Ascending aorta (tissue), 2 donors: ENCODE data around the gene NINJ1. TPM values are rescaled to one million over a fixed set of nuclear protein-coding genes. Genes with fewer than 3 reads are reported as not detected.

Experiments used
- DNase-seq, 2 donors: peaks; one replicate each; pipeline ENCODE4 v3.0.0-alpha.2; 2019; ENCODE audit warnings: low spot score in 2 of 2
- H3K27ac ChIP-seq, 2 donors: fragments of 200-600 bp; sonication (generic); one replicate each; pipeline ENCODE4 v1.5.1; 2016 to 2017; ENCODE audit warnings: mild to moderate bottlenecking in 1 of 2
- H3K27me3 ChIP-seq: fragments of 200-600 bp; sonication (generic); one replicate; pipeline ENCODE4 v1.5.1; 2017
- H3K36me3 ChIP-seq, 2 donors: fragments of 200-600 bp; sonication (generic); one replicate each; pipeline ENCODE4 v1.5.1; 2016
- H3K4me1 ChIP-seq, 2 donors: fragments of 200-600 bp; sonication (generic); one replicate each; pipeline ENCODE4 v1.5.1; 2016 to 2017; ENCODE audit warnings: mild to moderate bottlenecking in 1 of 2
- H3K4me3 ChIP-seq, 2 donors: fragments of 200-600 bp; sonication (generic); one replicate each; pipeline ENCODE4 v1.5.1; 2016 to 2017; ENCODE audit warnings: mild to moderate bottlenecking in 1 of 2
- H3K9me3 ChIP-seq, 2 donors: fragments of 200-600 bp; sonication (generic); one replicate each; pipeline ENCODE4 v1.5.1; 2016
- intact Hi-C: fragments of 100-400 bp; cut with DNase I; formaldehyde crosslinking; loops from one replicate; pipeline ENCODE4 v1.15.1; 2023
- total RNA-seq: library from RNA; depleted of rRNA; stranded (reverse); fragments of >200 nt; gene quantifications from one replicate; pipeline ENCODE4 v1.1.0, GENCODE V29; 2016
- TF ChIP-seq, protein P1 (sequence below), 3 experiments: fragments of 200-600 bp in 2 of 3; fragments of 450-650 bp in 1 of 3; sonication (generic) in 2 of 3; IDR thresholded peaks; one replicate each; pipeline ENCODE4 v1.5.1; 2016 to 2019; ENCODE audit warnings: antibody characterized with exemption in 3 of 3, mild to moderate bottlenecking in 1 of 3, moderate library complexity in 1 of 3

Gene NINJ1
- total RNA-seq, 1 donor from 2014 or later, result 156 TPM

DNA sequence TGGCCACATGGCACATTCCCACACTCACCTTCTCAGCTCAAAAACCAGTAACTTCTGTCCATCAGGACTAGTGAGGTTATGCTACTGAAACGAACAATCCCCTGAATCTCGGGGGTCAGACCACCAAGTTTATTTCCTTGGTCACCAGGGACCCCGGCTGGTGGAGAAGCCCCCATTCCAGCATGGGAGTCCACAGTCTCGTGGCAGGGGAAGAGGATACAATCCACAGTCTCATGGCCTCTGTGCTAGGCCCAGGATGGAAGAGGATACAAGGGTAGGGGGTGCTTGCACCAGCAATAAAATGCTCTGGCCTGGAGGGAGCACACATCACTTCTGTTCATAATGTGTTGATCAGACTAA lies 45.4 kb downstream of the NINJ1 start:
- Histone ChIP-seq H3K4me3 (no peak overlapping the region), H3K27me3 (no peaks in the 10 kb centered on the region), H3K9me3 (peaks cover 0 to 19% of the 10 kb centered on the region in 2 donors), H3K4me1 (peaks cover 0 to 3% of the 10 kb centered on the region in 2 donors), H3K36me3 (peaks cover 0 to 9% of the 10 kb centered on the region in 2 donors), H3K27ac (no peak overlapping the region)
- intact Hi-C loops, result no loop called here
- DNase-seq, result peak in 1 of 2 donors; percentile 11
- TF ChIP-seq, protein P1, sequence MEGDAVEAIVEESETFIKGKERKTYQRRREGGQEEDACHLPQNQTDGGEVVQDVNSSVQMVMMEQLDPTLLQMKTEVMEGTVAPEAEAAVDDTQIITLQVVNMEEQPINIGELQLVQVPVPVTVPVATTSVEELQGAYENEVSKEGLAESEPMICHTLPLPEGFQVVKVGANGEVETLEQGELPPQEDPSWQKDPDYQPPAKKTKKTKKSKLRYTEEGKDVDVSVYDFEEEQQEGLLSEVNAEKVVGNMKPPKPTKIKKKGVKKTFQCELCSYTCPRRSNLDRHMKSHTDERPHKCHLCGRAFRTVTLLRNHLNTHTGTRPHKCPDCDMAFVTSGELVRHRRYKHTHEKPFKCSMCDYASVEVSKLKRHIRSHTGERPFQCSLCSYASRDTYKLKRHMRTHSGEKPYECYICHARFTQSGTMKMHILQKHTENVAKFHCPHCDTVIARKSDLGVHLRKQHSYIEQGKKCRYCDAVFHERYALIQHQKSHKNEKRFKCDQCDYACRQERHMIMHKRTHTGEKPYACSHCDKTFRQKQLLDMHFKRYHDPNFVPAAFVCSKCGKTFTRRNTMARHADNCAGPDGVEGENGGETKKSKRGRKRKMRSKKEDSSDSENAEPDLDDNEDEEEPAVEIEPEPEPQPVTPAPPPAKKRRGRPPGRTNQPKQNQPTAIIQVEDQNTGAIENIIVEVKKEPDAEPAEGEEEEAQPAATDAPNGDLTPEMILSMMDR (IDR thresholded peaks at IDR 0.05), result no peak

DNA sequence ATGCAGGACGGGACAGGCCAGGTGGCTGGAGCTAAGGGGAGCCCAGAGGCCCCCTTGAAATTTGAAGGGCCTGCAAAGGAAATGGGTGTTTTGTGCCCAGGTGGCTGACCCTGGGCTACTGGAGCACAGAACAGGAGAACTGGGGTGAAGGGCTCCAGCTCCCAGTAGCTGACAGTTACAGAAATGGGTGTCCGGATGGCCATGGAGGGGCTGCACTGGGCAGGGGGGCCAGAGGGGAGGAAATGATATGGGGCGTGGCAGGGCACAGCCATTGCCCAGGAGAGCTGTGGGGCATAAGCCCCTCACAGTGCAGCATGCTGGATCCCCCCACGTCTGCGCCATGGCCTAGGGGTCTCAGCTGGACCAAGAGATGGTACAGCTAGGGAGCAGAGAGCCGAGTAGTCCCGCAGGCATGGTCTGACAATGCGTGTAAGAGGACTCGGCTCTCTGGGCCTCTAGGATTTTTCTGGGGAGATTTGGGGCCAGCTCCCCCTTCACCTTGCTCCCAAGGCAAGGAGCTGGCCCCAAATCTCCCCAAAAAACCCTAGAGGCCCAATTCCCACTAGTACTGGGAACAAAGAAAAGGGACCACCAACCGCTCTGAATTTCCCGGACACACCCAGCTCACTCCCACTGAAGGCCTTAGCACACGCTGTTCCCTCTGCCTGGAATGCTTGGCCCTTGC lies 45.9 kb downstream of the NINJ1 start:
- TF ChIP-seq, protein P1 (IDR thresholded peaks at IDR 0.05), result no peak
- peaks cover 0 to 19% of the 10 kb centered on the region in 2 donors for H3K9me3 ChIP-seq
- intact Hi-C loops, result no loop called here
- peak in 1 of 2 donors; percentile 16 for DNase-seq
- no peaks in the 10 kb centered on the region for H3K27me3 ChIP-seq
- H3K4me3 ChIP-seq, result no peak overlapping the region
- H3K4me1 ChIP-seq, result no peaks in the 10 kb centered on the region
- H3K27ac ChIP-seq, result no peak overlapping the region
- peaks cover 0 to 9% of the 10 kb centered on the region in 2 donors for H3K36me3 ChIP-seq

DNA sequence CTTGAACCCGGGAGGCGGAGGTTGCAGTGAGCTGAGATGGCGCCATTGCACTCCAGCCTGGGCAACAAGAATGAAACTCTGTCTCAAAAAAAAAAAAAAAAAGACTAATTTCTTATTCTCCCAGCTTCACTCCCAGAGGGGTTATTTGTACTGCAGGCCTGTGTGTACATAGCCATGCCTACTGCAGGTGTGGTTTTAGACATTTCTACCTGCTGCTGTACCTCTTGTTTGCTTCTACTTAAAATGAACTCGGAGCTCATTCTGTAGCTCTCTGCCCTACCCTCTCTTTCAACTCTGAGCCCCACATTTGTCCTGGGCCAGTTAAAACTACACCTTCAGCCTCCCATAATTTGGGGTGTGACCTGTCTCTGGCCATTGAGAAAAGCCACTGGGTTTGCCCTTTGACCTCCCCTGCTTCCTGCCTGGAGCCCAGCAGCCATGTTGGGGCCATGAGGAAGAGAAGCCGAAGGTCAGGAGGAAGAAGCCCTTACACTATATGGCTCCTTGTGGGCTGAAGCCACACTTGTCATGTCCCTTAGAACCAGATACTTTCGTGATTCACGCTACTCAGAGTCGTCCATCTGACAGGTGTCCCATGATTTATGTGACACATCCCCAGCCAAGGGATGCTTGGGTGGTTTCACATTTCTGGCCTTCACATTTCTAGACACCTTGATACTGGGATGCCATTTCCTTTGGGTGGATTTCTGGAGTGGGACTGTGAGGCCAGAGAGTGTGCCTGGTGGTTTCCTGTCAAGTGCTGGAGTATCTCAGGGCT lies 47.4 kb downstream of the NINJ1 start:
- TF ChIP-seq, protein P1 (IDR thresholded peaks at IDR 0.05), result no peak
- no peak overlapping the region for H3K27ac ChIP-seq
- H3K36me3 ChIP-seq, result peaks cover 0 to 9% of the 10 kb centered on the region in 2 donors
- H3K9me3 ChIP-seq, result peaks cover 0 to 13% of the 10 kb centered on the region in 2 donors
- DNase-seq, result peak in 1 of 2 donors; percentile 46
- no peaks in the 10 kb centered on the region for H3K4me1 ChIP-seq
- H3K4me3 ChIP-seq, result no peak overlapping the region
- intact Hi-C loops, result no loop called here
- no peaks in the 10 kb centered on the region for H3K27me3 ChIP-seq

DNA sequence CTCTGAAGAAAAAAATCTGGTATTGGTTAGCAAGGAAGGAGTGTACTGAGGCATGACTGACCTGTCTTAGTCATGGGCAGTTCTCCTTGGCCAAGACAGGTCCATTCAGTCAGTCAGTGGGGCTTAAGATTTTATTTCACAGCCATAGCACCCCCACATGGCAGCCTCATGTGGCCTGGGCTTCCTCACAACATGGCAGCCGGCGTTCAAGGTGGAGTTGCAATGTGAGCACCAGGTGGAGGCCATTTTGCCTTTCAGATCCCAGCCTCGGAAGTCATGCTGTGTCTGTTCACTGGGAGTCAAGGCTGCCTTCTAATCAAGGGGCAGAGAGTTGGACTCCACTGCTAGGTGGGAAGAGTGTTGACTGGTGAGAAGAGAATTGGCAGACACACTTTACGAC lies 48.4 kb downstream of the NINJ1 start:
- H3K4me3 ChIP-seq, result no peak overlapping the region
- intact Hi-C loops, result no loop called here
- TF ChIP-seq, protein P1 (IDR thresholded peaks at IDR 0.05), result no peak
- peak in 1 of 2 donors; percentile 54 for DNase-seq
- H3K27me3 ChIP-seq, result no peaks in the 10 kb centered on the region
- H3K9me3 ChIP-seq, result peaks cover 0 to 5% of the 10 kb centered on the region in 2 donors
- H3K4me1 ChIP-seq, result no peaks in the 10 kb centered on the region
- peaks cover 0 to 12% of the 10 kb centered on the region in 2 donors for H3K36me3 ChIP-seq
- H3K27ac ChIP-seq, result no peak overlapping the region

DNA sequence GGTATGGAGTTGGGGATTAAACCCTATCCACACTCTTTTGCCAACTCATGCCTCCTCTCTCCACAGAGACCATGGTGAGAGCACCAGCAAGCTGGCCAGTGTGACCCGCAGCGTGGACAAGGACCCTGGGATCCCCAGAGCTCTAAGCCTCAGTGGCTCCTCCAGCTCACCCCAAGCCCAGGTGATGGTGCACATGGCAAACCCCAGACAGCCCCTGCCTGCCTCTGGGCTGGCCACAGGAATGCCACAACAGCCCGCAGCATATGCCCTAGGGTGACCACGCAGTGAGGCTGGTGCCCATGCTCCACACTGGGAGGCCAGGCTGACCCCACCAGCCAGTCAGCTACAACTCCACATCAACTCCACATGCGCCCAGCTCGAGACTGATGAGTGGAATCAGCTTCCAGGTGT lies 49.6 kb downstream of the NINJ1 start:
- Histone ChIP-seq H3K4me3 (no peak overlapping the region), H3K27ac (no peak overlapping the region), H3K27me3 (no peaks in the 10 kb centered on the region), H3K36me3 (peaks cover 0 to 14% of the 10 kb centered on the region in 2 donors), H3K4me1 (no peaks in the 10 kb centered on the region), H3K9me3 (no peaks in the 10 kb centered on the region)
- TF ChIP-seq, protein P1 (IDR thresholded peaks at IDR 0.05), result no peak
- peak in 1 of 2 donors; percentile 35 for DNase-seq
- intact Hi-C loops, result no loop called here
